ENCODE measurements around the gene KIF26B.

GRCh38 chr1:245242989-245243388, 88.2 kb downstream of the KIF26B start:
- TF ChIP-seq CTCF (IDR thresholded peaks at IDR 0.05; ENCODE audit: borderline replicate concordance, extremely low read depth, low read length, poor library complexity, severe bottlenecking) (no peak), EZH2 (IDR thresholded peaks at IDR 0.05; ENCODE audit: borderline replicate concordance, low read depth, low read length, severe bottlenecking) (no peak)

All from DND-41 (cell line).